K562 (cell line): ENCODE data around the gene CKM. TPM values are rescaled to one million over a fixed set of nuclear protein-coding genes. Genes with fewer than 3 reads are reported as not detected.

Experiments
- ATF7 ChIP-seq: fragments of 450-650 bp; IDR thresholded peaks from 2 replicates; pipeline ENCODE4 v1.7.1; 2014; ENCODE audit warnings: mild to moderate bottlenecking, moderate library complexity
- BCL6 ChIP-seq: fragments of 250-450 bp; sonication (Bioruptor Pico); IDR thresholded peaks from 2 replicates; pipeline ENCODE4 v1.4.0; 2020
- HNRNPUL1 ChIP-seq: fragments of 200-400 bp; formaldehyde crosslinking; IDR thresholded peaks from 2 replicates; pipeline ENCODE4 v1.6.1; 2017; ENCODE audit warnings: low read length
- MEF2A ChIP-seq: IDR thresholded peaks from 2 replicates; pipeline ENCODE4 v1.6.1; 2011; ENCODE audit warnings: low read depth, mild to moderate bottlenecking, low read length, moderate library complexity; ENCODE audit not compliant: control insufficient read depth
- NR2F6 ChIP-seq: fragments of 450-650 bp; formaldehyde crosslinking; IDR thresholded peaks from 2 replicates; pipeline ENCODE4 v1.4.0; 2020; ENCODE audit warnings: mild to moderate bottlenecking
- PYGO2 ChIP-seq: fragments of 450-650 bp; IDR thresholded peaks from 2 replicates; pipeline ENCODE4 v1.6.1; 2016; ENCODE audit warnings: mild to moderate bottlenecking, missing genetic modification characterization, moderate library complexity, missing compliant biosample characterization
- TFE3 ChIP-seq: fragments of 450-650 bp; formaldehyde crosslinking; IDR thresholded peaks from 2 replicates; pipeline ENCODE4 v1.4.0; 2020; ENCODE audit warnings: mild to moderate bottlenecking, mixed read lengths
- YBX1 ChIP-seq: fragments of 450-650 bp; IDR thresholded peaks from 2 replicates; pipeline ENCODE4 v1.7.1; 2016; ENCODE audit warnings: mild to moderate bottlenecking
- ZBTB7A ChIP-seq: IDR thresholded peaks from 2 replicates; pipeline ENCODE4 v1.6.1; 2011; ENCODE audit warnings: low read depth, mild to moderate bottlenecking, low read length, moderate library complexity, borderline replicate concordance; ENCODE audit not compliant: control insufficient read depth
- ZFP36 ChIP-seq: fragments of 150-350 bp; IDR thresholded peaks from 2 replicates; pipeline ENCODE4 v1.6.1; 2018; ENCODE audit warnings: low read length, low read depth; ENCODE audit not compliant: partially characterized antibody
- ZNF140 ChIP-seq: fragments of 250-450 bp; sonication (Bioruptor Pico); IDR thresholded peaks from 2 replicates; pipeline ENCODE4 v1.8.0; 2021; ENCODE audit warnings: moderate library complexity, mild to moderate bottlenecking, inconsistent platforms
- ZNF311 ChIP-seq: fragments of 250-450 bp; sonication (Bioruptor Pico); IDR thresholded peaks from 2 replicates; pipeline ENCODE4 v1.4.0; 2020; ENCODE audit warnings: mild to moderate bottlenecking, moderate library complexity
- polyA plus RNA-seq, 8 experiments: library from polyadenylated mRNA; depleted of rRNA in 4 of 8; stranded (reverse) in 5 of 8; unstranded in 3 of 8; fragments of >200 nt; fragmentation: Nextera tagmentation in 2 of 8; fragmentation: Illumina TruSeq in 1 of 8; extraction: Ambion mirVana in 2 of 8; extraction: Trizol in 1 of 8; gene quantifications; 2 replicates each; pipeline versions ENCODE4 v1.2.1 to v1.2.3, GENCODE V29; 2011 to 2014; ENCODE audit warnings: inconsistent platforms in 1 of 8, missing spikeins in 1 of 8
- total RNA-seq, 7 experiments: library from RNA; depleted of rRNA in 6 of 7; stranded (reverse); fragments of >200 nt in 6 of 7; fragmentation: Illumina TruSeq in 2 of 7; extraction: Trizol in 2 of 7; gene quantifications; 2 replicates each; pipeline versions ENCODE4 v1.2.1 to v1.2.3, GENCODE V29; 2011 to 2021; ENCODE audit warnings: low replicate concordance in 1 of 7
- TF ChIP-seq, protein P1 (sequence below): sonication (generic); formaldehyde crosslinking; IDR thresholded peaks from 2 replicates; pipeline ENCODE4 v1.8.0; 2022; ENCODE audit warnings: mild to moderate bottlenecking, missing genetic modification reagents
- TF ChIP-seq, protein P2 (sequence below): fragments of 150-350 bp; IDR thresholded peaks from 2 replicates; pipeline ENCODE4 v1.6.1; 2014; ENCODE audit warnings: low read depth, mild to moderate bottlenecking, low read length, borderline replicate concordance

CKM gene
- total and polyA plus RNA-seq, 9 of the 15 experiments (the other 6 are each of a cell fraction or from before 2014, with no cell fraction given), result 0.06 to 0.17 (median 0.09) TPM; not detected in 4

GRCh38 chr19:45263013-45263412 lies 59.7 kb downstream of the CKM start (continued):
- TF ChIP-seq MEF2A (no peak), NR2F6 (no peak), ZFP36 (no peak), PYGO2 (tag) (no peak), ZNF311 (CRISPR knock-in tag) (no peak), TFE3 (CRISPR knock-in tag) (no peak), ATF7 (peak; percentile 27; the same call in 1 of the 2 replicates), ZBTB7A (peak; percentile 79; the same call in 1 of the 2 replicates), YBX1 (no peak), BCL6 (CRISPR knock-in tag) (no peak), ZNF140 (CRISPR knock-in tag) (no peak), HNRNPUL1 (no peak)
- TF ChIP-seq, protein P1, sequence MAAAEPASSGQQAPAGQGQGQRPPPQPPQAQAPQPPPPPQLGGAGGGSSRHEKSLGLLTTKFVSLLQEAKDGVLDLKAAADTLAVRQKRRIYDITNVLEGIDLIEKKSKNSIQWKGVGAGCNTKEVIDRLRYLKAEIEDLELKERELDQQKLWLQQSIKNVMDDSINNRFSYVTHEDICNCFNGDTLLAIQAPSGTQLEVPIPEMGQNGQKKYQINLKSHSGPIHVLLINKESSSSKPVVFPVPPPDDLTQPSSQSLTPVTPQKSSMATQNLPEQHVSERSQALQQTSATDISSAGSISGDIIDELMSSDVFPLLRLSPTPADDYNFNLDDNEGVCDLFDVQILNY (CRISPR knock-in tag), result no peak
- TF ChIP-seq, protein P2, sequence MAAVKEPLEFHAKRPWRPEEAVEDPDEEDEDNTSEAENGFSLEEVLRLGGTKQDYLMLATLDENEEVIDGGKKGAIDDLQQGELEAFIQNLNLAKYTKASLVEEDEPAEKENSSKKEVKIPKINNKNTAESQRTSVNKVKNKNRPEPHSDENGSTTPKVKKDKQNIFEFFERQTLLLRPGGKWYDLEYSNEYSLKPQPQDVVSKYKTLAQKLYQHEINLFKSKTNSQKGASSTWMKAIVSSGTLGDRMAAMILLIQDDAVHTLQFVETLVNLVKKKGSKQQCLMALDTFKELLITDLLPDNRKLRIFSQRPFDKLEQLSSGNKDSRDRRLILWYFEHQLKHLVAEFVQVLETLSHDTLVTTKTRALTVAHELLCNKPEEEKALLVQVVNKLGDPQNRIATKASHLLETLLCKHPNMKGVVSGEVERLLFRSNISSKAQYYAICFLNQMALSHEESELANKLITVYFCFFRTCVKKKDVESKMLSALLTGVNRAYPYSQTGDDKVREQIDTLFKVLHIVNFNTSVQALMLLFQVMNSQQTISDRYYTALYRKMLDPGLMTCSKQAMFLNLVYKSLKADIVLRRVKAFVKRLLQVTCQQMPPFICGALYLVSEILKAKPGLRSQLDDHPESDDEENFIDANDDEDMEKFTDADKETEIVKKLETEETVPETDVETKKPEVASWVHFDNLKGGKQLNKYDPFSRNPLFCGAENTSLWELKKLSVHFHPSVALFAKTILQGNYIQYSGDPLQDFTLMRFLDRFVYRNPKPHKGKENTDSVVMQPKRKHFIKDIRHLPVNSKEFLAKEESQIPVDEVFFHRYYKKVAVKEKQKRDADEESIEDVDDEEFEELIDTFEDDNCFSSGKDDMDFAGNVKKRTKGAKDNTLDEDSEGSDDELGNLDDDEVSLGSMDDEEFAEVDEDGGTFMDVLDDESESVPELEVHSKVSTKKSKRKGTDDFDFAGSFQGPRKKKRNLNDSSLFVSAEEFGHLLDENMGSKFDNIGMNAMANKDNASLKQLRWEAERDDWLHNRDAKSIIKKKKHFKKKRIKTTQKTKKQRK, result no peak
- TF ChIP-seq, all 486 proteins: peak for 16
